ENCODE data around the gene SPTLC3.

SPTLC3 gene

GRCh38 chr20:13034936-13035335, 26.2 kb downstream of the SPTLC3 start:
- DNase-seq = no peak

GRCh38 chr20:13035399-13036152, 26.8 kb downstream of the SPTLC3 start:
- DNase-seq = no peak

- no peak for DNase-seq
These were observed 29.0 kb downstream of the SPTLC3 start for GRCh38 chr20:13037727-13038126.

GRCh38 chr20:13041574-13042457, 33.0 kb downstream of the SPTLC3 start:
- DNase-seq = no peak

- no peak for DNase-seq
These were observed 33.7 kb downstream of the SPTLC3 start for GRCh38 chr20:13042458-13042794.

GRCh38 chr20:13046409-13046808, 37.6 kb downstream of the SPTLC3 start:
- DNase-seq = no peak

- no peak for DNase-seq
These were observed 45.2 kb downstream of the SPTLC3 start for GRCh38 chr20:13054011-13054410.

- DNase-seq = no peak
These were observed 50.1 kb downstream of the SPTLC3 start for GRCh38 chr20:13058666-13059389.

- DNase-seq = no peak
These were observed 50.8 kb downstream of the SPTLC3 start for GRCh38 chr20:13059398-13060136.

- DNase-seq = no peak
These were observed 51.6 kb downstream of the SPTLC3 start for GRCh38 chr20:13060327-13060726.

GRCh38 chr20:13061381-13061780, 52.6 kb downstream of the SPTLC3 start:
- DNase-seq = no peak

- DNase-seq = no peak
These were observed 54.0 kb downstream of the SPTLC3 start for GRCh38 chr20:13062789-13063188.

- no peak for DNase-seq
These were observed 59.6 kb downstream of the SPTLC3 start for GRCh38 chr20:13068336-13068735.

GRCh38 chr20:13081877-13082276, 73.1 kb downstream of the SPTLC3 start:
- DNase-seq = no peak

- DNase-seq = no peak
These were observed 73.6 kb downstream of the SPTLC3 start for GRCh38 chr20:13082378-13082777.

- no peak for DNase-seq
These were observed 76.5 kb downstream of the SPTLC3 start for GRCh38 chr20:13085275-13085674.

GRCh38 chr20:13089950-13090469, 81.2 kb downstream of the SPTLC3 start:
- no peak for DNase-seq

- DNase-seq = no peak
These were observed 83.3 kb downstream of the SPTLC3 start for GRCh38 chr20:13092111-13092510.

GRCh38 chr20:13094976-13095375, 86.2 kb downstream of the SPTLC3 start:
- DNase-seq = no peak

- DNase-seq = no peak
These were observed 90.1 kb downstream of the SPTLC3 start for GRCh38 chr20:13098720-13099355.

GRCh38 chr20:13099676-13100075, 90.9 kb downstream of the SPTLC3 start:
- DNase-seq = no peak

- no peak for DNase-seq
These were observed 92.5 kb downstream of the SPTLC3 start for GRCh38 chr20:13101276-13101675.
